DOHH2 (cell line): ENCODE results near the gene POLN.
"Not testable (repeated sequence)": the region's sequence is repeated elsewhere in the genome, so short reads cannot be mapped to it uniquely, and the experiment has no call there.

Experiments used
- H3F3A ChIP-seq: fragments of 200-600 bp; sonication (generic), shearing (Covaris generic); 2 replicates; pipeline ENCODE4 v1.6.0; 2016; ENCODE audit warnings: antibody characterized with exemption, mild to moderate bottlenecking; ENCODE audit not compliant: control insufficient read depth, insufficient read depth
- H3K27ac ChIP-seq: fragments of 200-600 bp; sonication (generic); 2 replicates; pipeline ENCODE4 v1.5.1; 2014; ENCODE audit warnings: low read depth, mild to moderate bottlenecking, low read length, moderate library complexity
- H3K27me3 ChIP-seq: fragments of 200-600 bp; sonication (generic); 2 replicates; pipeline ENCODE4 v1.6.1; 2014; ENCODE audit warnings: mild to moderate bottlenecking, low read length, mixed read lengths; ENCODE audit not compliant: control insufficient read depth
- H3K36me3 ChIP-seq: fragments of 200-600 bp; sonication (generic); 2 replicates; pipeline ENCODE4 v1.6.1; 2014; ENCODE audit warnings: mild to moderate bottlenecking, low read length, moderate library complexity, mixed read lengths; ENCODE audit not compliant: control insufficient read depth
- H3K4me1 ChIP-seq: fragments of 200-600 bp; sonication (generic); 2 replicates; pipeline ENCODE4 v1.6.1; 2014; ENCODE audit warnings: mild to moderate bottlenecking, low read length, mixed read lengths; ENCODE audit not compliant: control insufficient read depth
- H3K4me2 ChIP-seq: fragments of 200-600 bp; sonication (generic); 2 replicates; pipeline ENCODE4 v1.6.0; 2014; ENCODE audit warnings: mild to moderate bottlenecking, low read length, moderate library complexity
- H3K4me3 ChIP-seq: fragments of 200-600 bp; sonication (generic); 2 replicates; pipeline ENCODE4 v1.5.1; 2014; ENCODE audit warnings: mild to moderate bottlenecking, low read length, mixed read lengths
- H3K79me2 ChIP-seq: fragments of 200-600 bp; sonication (generic); 2 replicates; pipeline ENCODE4 v1.6.1; 2014; ENCODE audit warnings: mild to moderate bottlenecking, low read length, mixed read lengths; ENCODE audit not compliant: control insufficient read depth
- H3K9me2 ChIP-seq: fragments of 200-600 bp; sonication (generic); replicated peaks from 2 replicates; pipeline ENCODE4 v1.6.1; 2014; ENCODE audit warnings: mild to moderate bottlenecking, low read length, mixed read lengths; ENCODE audit not compliant: control insufficient read depth
- H3K9me3 ChIP-seq: fragments of 200-600 bp; sonication (generic); 2 replicates; pipeline ENCODE4 v1.6.1; 2014; ENCODE audit warnings: antibody characterized with exemption, low read length, mixed read lengths; ENCODE audit not compliant: control insufficient read depth, insufficient read depth
- H4K20me1 ChIP-seq: fragments of 200-600 bp; sonication (generic); 2 replicates; pipeline ENCODE4 v1.6.0; 2014; ENCODE audit warnings: low read depth, mild to moderate bottlenecking, antibody characterized with exemption, low read length, moderate library complexity; ENCODE audit not compliant: control insufficient read depth, insufficient read depth
- EZH2phosphoT487 ChIP-seq: fragments of 200-600 bp; sonication (generic); IDR thresholded peaks from 2 replicates; pipeline ENCODE4 v1.6.1; 2017; ENCODE audit warnings: borderline replicate concordance, mild to moderate bottlenecking, antibody characterized with exemption, low read length, moderate library complexity, mixed read lengths
- TF ChIP-seq, protein P1 (sequence below): fragments of 200-600 bp; sonication (generic); IDR thresholded peaks from one replicate; pipeline ENCODE4 v1.5.1; 2014; ENCODE audit warnings: antibody characterized with exemption, mild to moderate bottlenecking, low read depth, low read length; ENCODE audit not compliant: poor library complexity, severe bottlenecking

POLN gene

DNA sequence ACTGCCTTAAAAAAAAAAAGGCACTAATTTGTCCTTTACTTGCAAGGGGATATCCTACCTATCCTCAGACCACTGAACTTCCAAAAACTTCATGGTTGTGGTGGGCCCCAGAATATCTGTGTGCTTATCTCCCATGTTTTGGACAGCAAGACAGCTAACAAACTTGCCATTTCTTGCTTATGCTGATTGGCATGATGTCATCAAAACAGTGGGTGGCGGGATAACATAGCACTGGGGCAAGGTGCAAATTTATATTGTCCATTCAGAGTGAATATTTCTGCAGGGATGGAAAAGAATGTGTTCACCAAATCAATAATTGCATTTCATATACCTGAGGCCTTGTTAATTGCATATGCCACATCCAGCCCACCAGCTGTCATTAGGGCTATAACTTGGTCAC is 23.5 kb downstream of the POLN start:
- H3K9me3 ChIP-seq, result no peaks in the 10 kb centered on the region
- no peaks in the 10 kb centered on the region for H3K4me1 ChIP-seq
- H3K27ac ChIP-seq, result no peak overlapping the region

DNA sequence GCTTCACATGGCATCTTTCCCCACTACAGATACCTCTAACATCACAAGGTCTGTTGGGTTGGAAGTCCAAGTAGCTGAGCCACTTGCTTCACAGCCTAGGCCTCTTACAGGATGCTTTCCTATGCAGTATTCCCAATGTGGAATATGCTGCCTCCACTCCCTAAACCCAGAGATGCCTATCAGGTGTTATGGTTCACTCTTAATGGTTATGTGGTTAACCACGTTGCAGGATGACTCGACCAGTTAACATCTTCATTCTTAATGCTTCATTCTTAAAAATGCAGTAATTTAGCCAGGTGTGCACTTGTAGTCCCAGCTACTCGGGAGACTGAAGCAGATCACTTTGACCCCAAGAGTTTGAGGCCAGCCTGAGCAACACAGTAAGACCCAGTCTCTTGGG is 24.2 kb downstream of the POLN start:
- Histone ChIP-seq H3K4me1 (no peaks in the 10 kb centered on the region), H4K20me1 (no peaks in the 10 kb centered on the region), H3K9me2 (no peaks in the 10 kb centered on the region), H3K4me3 (no peak overlapping the region), H3K27me3 (no peaks in the 10 kb centered on the region), H3F3A (no peaks in the 10 kb centered on the region), H3K9me3 (no peaks in the 10 kb centered on the region), H3K4me2 (no peak overlapping the region), H3K79me2 (no peaks in the 10 kb centered on the region), H3K27ac (no peak overlapping the region), H3K36me3 (no peaks in the 10 kb centered on the region)
- TF ChIP-seq, protein P1, sequence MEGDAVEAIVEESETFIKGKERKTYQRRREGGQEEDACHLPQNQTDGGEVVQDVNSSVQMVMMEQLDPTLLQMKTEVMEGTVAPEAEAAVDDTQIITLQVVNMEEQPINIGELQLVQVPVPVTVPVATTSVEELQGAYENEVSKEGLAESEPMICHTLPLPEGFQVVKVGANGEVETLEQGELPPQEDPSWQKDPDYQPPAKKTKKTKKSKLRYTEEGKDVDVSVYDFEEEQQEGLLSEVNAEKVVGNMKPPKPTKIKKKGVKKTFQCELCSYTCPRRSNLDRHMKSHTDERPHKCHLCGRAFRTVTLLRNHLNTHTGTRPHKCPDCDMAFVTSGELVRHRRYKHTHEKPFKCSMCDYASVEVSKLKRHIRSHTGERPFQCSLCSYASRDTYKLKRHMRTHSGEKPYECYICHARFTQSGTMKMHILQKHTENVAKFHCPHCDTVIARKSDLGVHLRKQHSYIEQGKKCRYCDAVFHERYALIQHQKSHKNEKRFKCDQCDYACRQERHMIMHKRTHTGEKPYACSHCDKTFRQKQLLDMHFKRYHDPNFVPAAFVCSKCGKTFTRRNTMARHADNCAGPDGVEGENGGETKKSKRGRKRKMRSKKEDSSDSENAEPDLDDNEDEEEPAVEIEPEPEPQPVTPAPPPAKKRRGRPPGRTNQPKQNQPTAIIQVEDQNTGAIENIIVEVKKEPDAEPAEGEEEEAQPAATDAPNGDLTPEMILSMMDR, result no peak
- no peak for TF ChIP-seq EZH2phosphoT487

More for the DNA sequence above, 23.5 kb downstream of the POLN start:
- Histone ChIP-seq H4K20me1 (no peaks in the 10 kb centered on the region), H3K27me3 (no peaks in the 10 kb centered on the region), H3F3A (no peaks in the 10 kb centered on the region), H3K4me2 (no peak overlapping the region), H3K9me2 (no peaks in the 10 kb centered on the region), H3K79me2 (no peaks in the 10 kb centered on the region), H3K4me3 (no peak overlapping the region), H3K36me3 (peaks cover 3% of the 10 kb centered on the region; the same call in 1 of the 2 replicates)
- no peak for TF ChIP-seq EZH2phosphoT487
- TF ChIP-seq, protein P1, result no peak

DNA sequence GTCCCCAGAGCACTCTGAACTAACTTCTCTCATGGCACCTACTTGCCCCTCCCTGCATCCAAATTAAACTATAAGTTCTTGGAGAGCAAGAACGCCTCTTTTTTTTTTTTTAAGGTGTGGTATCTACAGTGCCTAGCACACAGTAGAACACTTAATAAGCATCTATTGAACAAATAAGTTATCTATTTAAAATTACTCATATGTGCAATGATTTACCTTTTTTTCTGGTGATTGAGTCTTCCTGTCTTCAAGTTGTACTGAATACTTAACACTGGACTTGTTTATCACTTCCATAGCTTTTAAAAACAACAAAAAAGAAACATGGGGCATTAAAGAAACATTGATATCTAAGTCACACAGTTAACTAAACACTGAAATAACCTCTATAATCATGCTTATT is 29.1 kb downstream of the POLN start:
- no peak for TF ChIP-seq EZH2phosphoT487
- H3K9me2 ChIP-seq, result no peaks in the 10 kb centered on the region
- no peaks in the 10 kb centered on the region for H3K27me3 ChIP-seq

DNA sequence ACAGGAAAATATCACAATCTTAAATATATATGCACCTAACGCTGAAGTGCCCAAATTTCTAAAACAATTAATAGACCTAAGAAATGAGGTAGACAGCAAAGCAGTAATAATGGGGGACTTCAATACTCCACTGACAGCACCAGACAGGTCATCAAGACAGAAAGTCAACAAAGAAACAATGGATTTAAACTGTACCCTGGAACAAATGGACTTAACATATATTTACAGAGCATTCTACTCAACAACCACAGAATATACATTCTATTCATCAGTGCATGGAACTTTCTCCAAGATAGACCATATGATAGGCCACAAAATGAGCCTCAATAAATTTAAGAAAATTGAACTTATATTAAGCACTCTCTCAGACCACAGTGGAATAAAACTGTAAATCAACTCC is 39.1 kb downstream of the POLN start:
- not testable (repeated sequence) for H3K4me1 ChIP-seq, H4K20me1 ChIP-seq, H3K27ac ChIP-seq, H3K27me3 ChIP-seq, H3K9me2 ChIP-seq, H3K4me2 ChIP-seq, H3K4me3 ChIP-seq, H3K79me2 ChIP-seq, H3K36me3 ChIP-seq, H3F3A ChIP-seq, H3K9me3 ChIP-seq

More for the DNA sequence above, 29.1 kb downstream of the POLN start:
- Histone ChIP-seq H3K4me2 (no peak overlapping the region), H3K27ac (no peak overlapping the region), H3F3A (no peaks in the 10 kb centered on the region), H3K79me2 (no peaks in the 10 kb centered on the region), H4K20me1 (no peaks in the 10 kb centered on the region), H3K4me1 (no peaks in the 10 kb centered on the region), H3K4me3 (no peak overlapping the region), H3K9me3 (no peaks in the 10 kb centered on the region), H3K36me3 (no peaks in the 10 kb centered on the region)
